HG02642 (cell line): Measurements from ENCODE around the gene MPZL1.
A peak's percentile ranks its signal among the peaks of the same experiment; 100 is the strongest.
"Not testable (repeated sequence)": the region's sequence is repeated elsewhere in the genome, so short reads cannot be mapped to it uniquely, and the experiment has no call there.

Source experiments
- ATAC-seq: cut with Tn5 transposase; IDR thresholded peaks from one replicate; pipeline ENCODE4 v1.9.1; 2021; ENCODE audit warnings: mild to moderate bottlenecking; ENCODE audit not compliant: unreplicated experiment, poor library complexity

Gene MPZL1

GRCh38 chr1:167800251-167800650, 78.5 kb downstream of the MPZL1 start:
- no peak for ATAC-seq

- ATAC-seq = no peak
These were observed 80.5 kb downstream of the MPZL1 start for GRCh38 chr1:167802235-167802634.

GRCh38 chr1:167803358-167804207, 81.8 kb downstream of the MPZL1 start:
- peak; percentile 94 for ATAC-seq

GRCh38 chr1:167805041-167805556, 83.3 kb downstream of the MPZL1 start:
- no peak for ATAC-seq

- ATAC-seq = not testable (repeated sequence)
These were observed 84.5 kb downstream of the MPZL1 start for GRCh38 chr1:167806235-167806634.

- not testable (repeated sequence) for ATAC-seq
These were observed 84.9 kb downstream of the MPZL1 start for GRCh38 chr1:167806676-167807075.

- no peak for ATAC-seq
These were observed 86.3 kb downstream of the MPZL1 start for GRCh38 chr1:167808104-167808503.

- ATAC-seq = no peak
These were observed 86.9 kb downstream of the MPZL1 start for GRCh38 chr1:167808690-167809089.

- no peak for ATAC-seq
These were observed 91.2 kb downstream of the MPZL1 start for GRCh38 chr1:167812972-167813371.

GRCh38 chr1:167815650-167816049, 93.9 kb downstream of the MPZL1 start:
- no peak for ATAC-seq

- ATAC-seq = peak; percentile 80
These were observed 98.3 kb downstream of the MPZL1 start for GRCh38 chr1:167819849-167820683.

GRCh38 chr1:167820684-167821355, 99.0 kb downstream of the MPZL1 start:
- ATAC-seq = no peak

- ATAC-seq = no peak
These were observed 99.5 kb downstream of the MPZL1 start for GRCh38 chr1:167821356-167821685.

GRCh38 chr1:167821969-167822685, 100.3 kb downstream of the MPZL1 start:
- ATAC-seq = no peak

- ATAC-seq = no peak
These were observed 102.5 kb downstream of the MPZL1 start for GRCh38 chr1:167824163-167824794.

- no peak for ATAC-seq
These were observed 103.8 kb downstream of the MPZL1 start for GRCh38 chr1:167825419-167826079.

GRCh38 chr1:167826127-167826526, 104.3 kb downstream of the MPZL1 start:
- no peak for ATAC-seq

GRCh38 chr1:167829868-167830267, 108.1 kb downstream of the MPZL1 start:
- no peak for ATAC-seq

GRCh38 chr1:167830668-167831067, 108.9 kb downstream of the MPZL1 start:
- not testable (repeated sequence) for ATAC-seq
